GM12892 (cell line): ENCODE measurements around the gene TCF12.

ENCODE experiments used
- POLR2A ChIP-seq: IDR thresholded peaks from 2 replicates; pipeline ENCODE4 v1.6.1; 2011; ENCODE audit warnings: low read depth, low read length, control low read depth
- POLR2AphosphoS5 ChIP-seq: IDR thresholded peaks from 2 replicates; pipeline ENCODE4 v1.6.1; 2011; ENCODE audit warnings: low read depth, low read length, control low read depth
- TAF1 ChIP-seq: IDR thresholded peaks from 2 replicates; pipeline ENCODE4 v1.6.1; 2011; ENCODE audit warnings: low read depth, mild to moderate bottlenecking, control low read depth, low read length, borderline replicate concordance

DNA sequence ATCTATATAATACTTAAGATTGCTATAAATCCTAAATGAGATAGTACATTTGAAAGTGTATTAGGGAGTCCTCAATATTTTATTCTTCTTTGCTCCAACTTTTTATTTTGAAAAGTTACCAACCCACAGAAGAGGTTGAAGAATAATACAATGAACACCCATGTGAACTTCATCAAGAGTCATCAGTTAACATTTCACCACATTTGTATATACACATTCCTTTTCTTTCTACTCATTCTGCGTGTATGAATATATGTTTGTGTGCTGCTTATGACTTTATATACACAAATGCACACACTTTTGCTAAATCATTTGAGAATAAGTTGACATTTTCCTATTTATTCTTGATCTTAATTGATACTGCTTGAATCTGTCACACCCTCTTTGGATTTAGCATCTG lies 264.6 kb downstream of the TCF12 start:
- no peak for TF ChIP-seq POLR2A
- TF ChIP-seq POLR2AphosphoS5, result no peak
- TF ChIP-seq TAF1, result no peak
